GM08714 (cell line): ENCODE results near the gene ABLIM1.

ENCODE experiments used
- H3K4me3 ChIP-seq: fragments of 200-500 bp; sonication (Bioruptor generic); 2 replicates; pipeline ENCODE4 v1.5.1; 2014; ENCODE audit warnings: mild to moderate bottlenecking, low read length, inconsistent platforms
- ZNF274 ChIP-seq: IDR thresholded peaks from 2 replicates; pipeline ENCODE4 v1.6.1; 2012; ENCODE audit warnings: mild to moderate bottlenecking, low read depth, low read length

ABLIM1 gene

DNA sequence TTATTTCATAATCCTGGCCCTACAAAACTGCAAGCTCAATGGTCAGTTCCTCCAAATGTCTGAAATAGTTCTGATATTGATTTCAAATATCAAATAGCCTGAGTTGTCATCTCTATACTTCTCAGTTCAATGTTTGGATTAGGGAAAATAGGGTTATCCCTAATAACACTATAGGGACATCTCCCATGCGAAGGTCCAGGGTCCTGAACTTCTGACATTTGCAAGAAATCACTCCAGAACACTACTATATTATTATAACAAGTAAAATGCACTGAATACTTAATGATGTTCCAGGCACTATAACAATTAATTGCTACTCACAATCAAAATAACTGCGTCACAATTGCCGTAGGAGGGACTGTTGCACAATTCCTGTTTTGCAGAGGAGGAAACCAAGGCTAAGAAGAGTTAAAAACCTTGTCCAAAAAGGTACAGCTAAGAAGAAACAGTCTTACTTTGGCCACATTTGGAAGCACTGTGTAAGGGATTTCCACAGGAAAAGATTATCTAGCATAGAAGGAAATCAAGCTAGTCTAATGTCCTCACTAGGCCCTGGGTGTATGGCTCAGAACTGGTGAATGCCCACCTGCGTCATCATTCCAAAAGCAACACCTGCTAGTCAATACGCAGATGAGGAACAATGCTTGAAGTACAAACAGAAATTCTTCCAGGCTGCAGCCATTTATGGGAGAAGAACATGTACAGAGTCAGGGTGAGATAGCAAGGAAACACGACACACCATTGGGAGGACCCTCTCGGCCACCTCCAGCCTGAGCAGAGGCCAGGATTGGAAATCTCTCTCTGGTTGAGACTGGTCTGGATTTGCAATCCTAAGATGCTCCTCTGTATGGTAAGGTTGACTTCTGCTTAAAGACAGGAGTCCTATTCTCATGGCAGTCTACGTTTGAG, 48.3 kb downstream of the ABLIM1 start:
- no peak for TF ChIP-seq ZNF274
- H3K4me3 ChIP-seq = no peak overlapping the region

DNA sequence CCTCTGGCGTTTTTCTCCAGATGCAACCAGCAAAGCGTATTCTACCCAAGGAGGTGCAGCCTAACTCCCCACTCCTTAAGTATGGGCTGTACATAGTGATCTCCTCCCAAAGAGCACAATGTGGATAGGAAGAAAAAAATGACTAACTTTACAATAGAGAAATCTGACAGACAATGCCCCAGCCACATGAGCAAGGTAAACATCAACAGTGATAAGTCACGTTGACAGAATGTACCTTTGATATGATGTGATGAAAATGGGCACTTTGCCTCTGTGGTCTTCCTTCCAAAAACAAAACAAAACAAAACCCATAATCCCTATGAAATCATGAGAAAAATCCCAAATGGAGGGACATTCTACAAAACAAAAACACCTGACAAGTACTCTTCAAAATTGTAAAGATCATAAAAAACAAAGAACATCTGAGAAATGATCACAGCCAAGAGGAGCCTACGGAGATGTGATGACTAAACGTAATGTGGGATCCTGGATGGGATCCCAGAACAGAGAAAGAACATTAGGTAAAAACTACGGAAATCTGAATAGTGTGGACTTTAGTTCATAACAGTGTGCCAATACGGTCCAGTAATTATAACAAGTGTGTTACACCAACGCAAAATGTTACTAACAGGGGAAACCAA, 50.6 kb downstream of the ABLIM1 start:
- H3K4me3 ChIP-seq = no peak overlapping the region
- TF ChIP-seq ZNF274 = no peak

DNA sequence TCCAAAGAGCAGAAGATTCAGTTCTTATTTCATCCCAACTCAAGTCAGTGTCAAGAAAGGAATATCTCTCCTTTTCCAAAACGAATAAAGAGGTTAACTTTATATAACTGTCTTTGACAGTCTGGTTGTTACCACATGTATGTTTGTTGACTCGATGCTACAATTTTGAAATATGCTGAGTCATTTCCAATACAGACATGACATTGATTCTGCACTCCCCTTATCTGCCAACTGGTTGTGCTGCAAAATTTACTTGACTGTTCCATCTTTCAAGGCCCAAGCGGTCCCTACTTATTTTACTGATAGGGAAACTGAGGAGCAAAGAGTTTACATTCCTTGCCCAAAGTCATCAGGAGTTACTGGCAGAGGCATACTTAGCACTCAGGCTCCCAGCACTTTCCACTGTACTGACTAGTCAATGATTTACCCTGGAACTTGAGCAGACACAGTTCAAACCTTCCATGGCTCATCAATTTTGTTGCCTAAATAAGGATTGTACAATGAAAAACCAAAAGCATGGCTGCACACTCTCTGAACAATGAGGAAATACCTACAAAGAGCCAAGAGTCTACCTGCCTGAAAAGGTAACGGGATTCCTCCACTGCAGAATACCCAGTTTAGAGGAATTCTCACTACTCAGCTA, 52.8 kb downstream of the ABLIM1 start:
- TF ChIP-seq ZNF274 = no peak
- H3K4me3 ChIP-seq = no peak overlapping the region

DNA sequence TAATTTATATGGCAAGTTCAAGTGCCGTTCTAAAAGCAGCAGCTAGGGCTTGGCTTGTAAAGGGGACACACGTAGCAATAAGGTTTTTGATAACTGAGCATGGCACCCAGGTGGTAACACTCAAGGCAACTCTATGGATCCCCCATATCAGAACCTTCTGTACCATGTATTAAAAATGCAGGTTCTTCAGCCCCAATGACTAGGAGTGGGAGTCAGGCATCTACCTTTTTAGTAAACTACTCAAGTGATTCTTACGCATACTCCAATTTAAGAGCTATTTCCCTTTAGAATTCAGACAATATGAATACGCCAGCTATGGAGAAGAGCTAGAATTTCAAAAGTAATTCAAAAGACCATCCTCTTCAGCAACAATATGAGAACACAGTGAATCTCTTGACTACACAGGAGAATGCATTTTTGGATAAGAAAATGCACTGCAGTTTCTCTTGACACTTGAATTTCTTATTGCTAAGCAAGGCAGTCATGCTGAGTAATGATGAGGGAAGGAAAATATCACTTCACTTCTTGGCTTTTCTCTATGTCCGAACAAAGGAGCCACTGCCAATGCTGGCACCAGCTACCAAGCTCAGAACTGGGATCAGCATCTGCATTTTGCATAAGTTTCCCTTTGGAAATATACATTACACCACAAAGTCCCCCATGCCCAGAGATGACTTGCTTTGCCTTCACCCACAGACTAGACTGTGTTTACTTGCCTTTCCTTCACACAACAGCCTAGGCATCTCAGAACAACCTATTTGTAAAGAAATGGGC, 53.5 kb downstream of the ABLIM1 start:
- no peak for TF ChIP-seq ZNF274
- no peak overlapping the region for H3K4me3 ChIP-seq

DNA sequence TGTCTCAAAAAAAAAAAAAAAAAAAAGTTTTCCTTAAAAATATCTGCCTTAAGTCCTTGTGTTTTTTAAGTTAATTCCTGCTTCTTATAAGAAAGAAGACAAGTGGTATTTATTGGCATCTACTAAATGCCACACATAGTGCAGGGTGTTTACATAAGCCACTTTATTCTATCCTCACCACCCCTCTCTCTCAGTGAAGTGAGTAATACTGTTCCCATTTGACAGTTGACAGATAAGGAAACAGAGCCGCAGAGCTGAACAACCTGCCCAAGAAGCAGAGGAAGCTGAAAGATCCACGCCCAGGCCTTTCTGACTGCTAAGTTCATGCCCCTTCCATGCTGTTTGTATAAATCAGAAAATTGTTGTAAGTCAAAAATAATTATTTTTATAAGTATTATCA, 54.1 kb downstream of the ABLIM1 start:
- no peak overlapping the region for H3K4me3 ChIP-seq
- TF ChIP-seq ZNF274 = no peak

DNA sequence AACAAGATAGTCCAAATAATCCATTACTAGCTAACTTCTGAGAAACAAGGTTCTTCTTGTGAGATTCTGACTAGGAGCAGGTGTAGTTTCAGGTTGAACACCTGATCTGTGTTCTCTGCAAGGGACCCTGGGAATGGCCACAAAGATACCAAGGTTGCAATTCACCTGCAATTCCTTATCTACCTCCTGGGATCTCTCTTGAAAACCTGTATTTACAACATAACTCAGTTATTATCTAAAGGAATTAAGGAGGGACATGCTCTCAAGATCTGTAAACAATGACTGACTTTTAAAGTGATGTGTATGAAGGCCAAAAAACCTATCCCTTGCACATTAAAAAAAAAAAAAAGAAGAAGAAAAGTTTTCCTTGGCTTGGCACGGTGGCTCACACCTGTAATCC, 54.8 kb downstream of the ABLIM1 start:
- no peak overlapping the region for H3K4me3 ChIP-seq

DNA sequence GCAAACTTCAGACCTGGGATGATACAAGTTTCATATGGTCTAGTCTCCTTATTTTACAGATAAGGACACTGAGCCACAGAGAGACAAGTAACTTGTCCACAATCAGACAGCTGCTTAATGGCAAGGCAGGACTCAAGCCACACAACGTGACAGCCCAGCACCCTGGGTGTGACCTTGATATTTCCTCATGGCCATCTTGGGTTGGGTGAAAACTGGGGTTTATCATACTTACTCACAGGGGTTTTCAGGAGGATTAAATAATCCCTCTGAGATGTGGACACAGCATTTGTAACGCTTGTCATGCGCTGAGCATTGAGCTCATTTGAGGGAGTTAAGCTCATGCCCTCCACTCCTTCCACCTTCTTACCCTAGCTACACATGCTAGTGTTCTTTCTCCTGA, 58.0 kb downstream of the ABLIM1 start:
- no peak for TF ChIP-seq ZNF274

More for the DNA sequence above, 54.8 kb downstream of the ABLIM1 start:
- no peak for TF ChIP-seq ZNF274

DNA sequence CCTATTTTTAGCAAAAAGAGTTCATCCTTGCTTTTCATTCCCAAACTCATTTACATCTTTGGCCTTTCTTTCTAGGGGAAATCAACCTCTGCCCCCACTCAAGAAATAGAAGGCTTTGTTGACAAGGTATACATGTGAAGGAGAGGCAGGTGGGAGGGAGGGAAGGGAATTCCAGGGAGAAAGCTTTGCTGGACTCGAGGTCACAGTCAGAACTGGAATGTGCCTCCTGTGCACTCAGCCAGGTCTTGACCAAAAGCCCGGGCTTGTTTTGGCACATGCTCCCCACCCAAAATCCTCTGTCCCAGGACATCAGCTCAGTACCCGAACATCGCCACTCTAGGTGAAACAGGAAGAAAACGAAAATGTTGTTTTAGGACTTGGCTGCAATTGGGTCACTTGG, 61.3 kb downstream of the ABLIM1 start:
- TF ChIP-seq ZNF274 = no peak
- H3K4me3 ChIP-seq = no peak overlapping the region

More for the DNA sequence above, 58.0 kb downstream of the ABLIM1 start:
- H3K4me3 ChIP-seq = no peak overlapping the region

DNA sequence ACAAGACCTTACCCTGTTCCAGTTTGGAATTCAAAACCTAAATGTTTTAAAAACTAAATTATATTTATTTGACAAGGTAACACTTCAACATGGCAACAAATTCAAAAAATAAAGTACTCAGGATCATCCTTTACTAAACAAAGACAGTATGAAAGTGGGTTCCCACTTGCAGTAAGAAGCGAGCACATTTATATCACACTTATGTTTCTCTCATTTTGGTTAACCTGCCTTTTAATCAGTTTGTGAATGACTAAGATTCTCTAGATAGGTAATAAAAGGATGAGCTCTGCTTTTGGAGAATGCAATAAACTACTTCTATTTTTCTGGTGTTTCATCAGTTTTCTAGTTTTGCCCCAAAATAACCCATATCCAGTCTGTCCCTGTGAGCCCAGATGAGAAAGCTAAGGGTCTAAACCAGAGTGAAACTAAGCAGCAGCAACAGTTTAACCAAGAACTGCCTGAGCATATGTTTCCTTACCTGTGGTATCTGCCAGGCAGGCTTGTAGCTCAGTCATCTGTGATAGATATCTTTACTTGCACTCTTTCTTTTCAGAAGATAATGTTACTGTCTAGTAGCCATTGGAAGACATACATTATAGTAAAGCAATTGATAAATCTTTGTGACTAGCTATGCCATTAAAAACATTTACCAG, 64.1 kb downstream of the ABLIM1 start:
- TF ChIP-seq ZNF274 = no peak
- H3K4me3 ChIP-seq = no peak overlapping the region

DNA sequence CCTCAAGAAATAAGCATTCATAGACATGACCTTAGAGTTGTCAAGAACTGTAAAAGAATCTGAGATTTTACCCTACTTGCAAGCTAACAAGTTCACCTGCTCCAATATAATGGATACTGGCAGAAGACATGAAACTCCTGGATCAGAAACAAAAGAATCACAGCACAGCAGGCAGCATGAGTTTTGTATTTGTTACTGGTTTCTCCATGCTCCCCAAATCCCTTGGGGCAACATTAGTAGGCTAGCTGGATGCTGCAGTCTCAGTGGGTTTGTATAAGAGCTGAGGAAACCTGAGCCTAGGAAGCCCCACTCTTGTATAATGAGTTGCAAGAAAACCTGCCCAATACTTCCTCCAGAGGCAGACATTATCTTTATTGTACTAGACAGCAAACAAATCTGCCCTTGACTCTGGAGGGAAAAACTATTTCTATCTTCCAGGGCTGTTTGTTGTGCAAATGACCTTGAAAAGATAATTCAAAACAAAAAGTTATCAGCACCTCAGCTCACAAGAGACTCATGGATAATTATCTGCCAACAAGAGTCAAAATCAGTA, 64.8 kb downstream of the ABLIM1 start:
- no peak overlapping the region for H3K4me3 ChIP-seq
- TF ChIP-seq ZNF274 = no peak

DNA sequence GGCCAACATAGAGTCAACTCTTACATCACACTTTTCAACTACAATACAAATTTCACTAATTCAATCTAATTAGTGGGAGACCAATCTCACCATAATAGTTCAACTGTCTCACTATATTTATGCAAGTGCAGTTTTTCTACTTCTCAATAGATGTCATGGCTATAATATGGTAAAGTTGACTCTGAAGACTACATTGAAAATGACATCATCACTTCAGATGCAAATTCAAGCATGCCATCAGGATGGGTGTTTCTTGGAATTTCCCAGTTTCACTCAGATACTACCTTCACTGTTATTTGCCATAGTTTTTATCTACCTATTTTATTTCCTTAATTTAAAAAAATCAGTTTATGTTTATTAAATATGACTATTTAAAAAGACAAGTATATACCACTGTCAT, 67.1 kb downstream of the ABLIM1 start:
- no peak for TF ChIP-seq ZNF274
- H3K4me3 ChIP-seq = no peak overlapping the region

DNA sequence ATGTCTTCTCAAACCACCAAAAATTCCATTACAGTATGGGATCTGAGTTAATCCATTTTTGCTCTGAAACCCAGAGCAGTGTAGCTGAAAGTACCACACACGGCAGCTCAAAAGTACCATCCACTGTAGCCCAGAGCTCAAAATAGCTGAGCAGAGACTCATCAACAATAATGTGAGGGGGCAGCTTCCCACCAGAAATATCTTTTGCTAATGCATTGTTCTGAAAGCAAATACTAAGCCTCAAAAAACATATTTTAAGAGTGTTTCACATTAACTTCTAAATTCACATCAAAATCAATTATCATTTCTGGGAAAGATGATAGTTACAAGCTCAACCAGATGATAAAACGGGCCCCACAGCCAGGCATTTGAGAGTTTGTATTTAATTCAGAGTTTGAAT, 73.7 kb downstream of the ABLIM1 start:
- H3K4me3 ChIP-seq = no peak overlapping the region
- no peak for TF ChIP-seq ZNF274

DNA sequence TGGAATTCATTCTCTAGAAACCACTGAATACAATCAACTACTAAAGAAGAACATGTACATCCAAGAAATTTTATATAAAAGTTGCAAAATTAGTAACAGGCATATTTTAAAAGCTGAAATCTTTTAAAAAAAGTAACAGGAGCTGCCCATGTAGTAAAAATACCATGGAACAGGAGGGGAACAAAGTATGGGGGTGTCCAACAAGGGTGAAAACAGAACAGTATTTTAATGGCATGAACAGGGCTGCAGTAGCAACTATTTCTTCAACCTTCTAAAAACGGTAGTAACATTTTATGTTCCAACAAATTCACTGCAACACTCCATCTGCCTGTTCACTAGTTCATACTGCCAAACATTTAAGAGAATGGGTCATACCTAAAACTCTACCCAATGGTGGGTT, 77.0 kb downstream of the ABLIM1 start:
- no peak for TF ChIP-seq ZNF274

More for the DNA sequence above, 77.0 kb downstream of the ABLIM1 start:
- no peak overlapping the region for H3K4me3 ChIP-seq
